Stimulated activated CD8-positive, alpha-beta memory T cell treated with anti-CD3 and anti-CD28 coated beads, Interleukin-15, amount 100 ng/mL, for 48 hours (primary cell): ENCODE data around the gene WDR19.
A peak's percentile ranks its signal among the peaks of the same experiment; 100 is the strongest.
"Not testable (repeated sequence)": the region's sequence is repeated elsewhere in the genome, so short reads cannot be mapped to it uniquely, and the experiment has no call there.

Experiments used
- DNase-seq, 2 donors: peaks; one replicate each; pipeline ENCODE4 v3.0.0-alpha.2; 2020; ENCODE audit warnings: low read depth in 2 of 2

The WDR19 gene

DNA sequence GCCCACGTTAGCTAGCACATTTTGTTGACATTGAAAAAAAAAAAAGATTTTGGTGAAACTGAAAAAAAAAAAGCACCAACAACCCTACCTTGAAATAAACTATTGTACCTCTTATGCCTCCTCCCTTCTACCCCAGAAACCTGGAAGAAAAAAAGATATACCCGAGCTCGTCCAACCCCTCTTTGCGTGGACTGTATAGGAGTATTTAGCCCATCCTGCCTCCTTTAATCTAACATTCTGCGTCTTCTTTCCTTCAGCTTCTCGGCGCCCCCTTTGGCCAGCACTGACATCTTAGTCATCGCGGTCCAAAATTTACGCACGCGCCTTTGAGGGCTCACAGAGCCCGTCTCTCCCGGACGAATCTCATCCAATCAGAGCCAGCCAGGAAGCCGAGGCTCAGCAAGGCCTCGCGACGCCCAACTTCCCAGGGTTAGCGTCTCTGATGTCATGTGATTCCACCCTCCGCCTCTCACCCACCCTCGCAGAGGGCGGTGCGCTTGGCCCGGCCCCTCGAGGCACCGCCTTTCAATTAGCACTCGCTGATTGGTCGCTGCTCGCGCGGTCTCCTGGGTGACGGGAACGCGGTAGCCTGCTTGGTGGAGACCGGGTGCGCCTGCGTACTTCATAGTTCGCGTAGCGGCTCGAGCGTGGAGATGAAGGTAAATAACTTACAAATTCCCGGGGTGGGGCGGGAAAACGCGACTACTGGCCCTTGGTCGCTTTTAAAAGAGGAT, at the start of gene WDR19:
Gene WDR19 (plus strand): TSS at position 625 of the 734 bp plus-strand sequence. CDS start 29 bp downstream, at position 654.
- peak; percentile 98 to 99 for DNase-seq

- DNase-seq: no peak
Observed at GRCh38 chr4:39133623-39134022, 48.7 kb upstream of the WDR19 start.

DNA sequence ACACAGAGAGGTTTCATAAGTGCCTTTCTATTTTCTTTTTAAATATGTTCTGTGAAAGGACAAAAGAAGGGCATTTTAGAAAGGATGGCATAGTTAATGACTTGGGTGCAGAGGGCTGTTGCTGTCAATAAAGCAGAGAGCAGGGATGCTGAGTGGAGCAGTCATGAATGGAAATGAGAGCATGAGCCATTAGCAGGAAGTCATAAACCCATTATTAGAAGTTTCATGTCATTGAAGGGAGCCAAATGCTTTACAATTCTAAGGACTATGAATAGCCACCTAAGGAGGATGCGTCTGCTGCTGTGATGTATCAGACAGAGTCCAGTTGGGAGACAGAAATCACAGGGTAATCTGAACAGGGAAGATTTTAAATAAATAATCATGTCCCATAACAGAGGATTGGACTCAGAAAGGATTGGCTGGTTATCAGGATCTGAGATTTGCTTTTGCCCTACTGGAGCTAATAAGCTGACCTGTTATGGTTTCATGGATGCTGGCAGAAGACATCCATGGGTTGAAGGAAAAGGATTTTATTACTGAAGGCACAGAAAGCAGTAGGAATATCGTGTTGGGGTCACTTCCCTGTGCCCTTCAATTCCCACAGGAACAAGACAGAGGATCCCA, 47.5 kb upstream of the WDR19 start:
- DNase-seq: no peak

DNA sequence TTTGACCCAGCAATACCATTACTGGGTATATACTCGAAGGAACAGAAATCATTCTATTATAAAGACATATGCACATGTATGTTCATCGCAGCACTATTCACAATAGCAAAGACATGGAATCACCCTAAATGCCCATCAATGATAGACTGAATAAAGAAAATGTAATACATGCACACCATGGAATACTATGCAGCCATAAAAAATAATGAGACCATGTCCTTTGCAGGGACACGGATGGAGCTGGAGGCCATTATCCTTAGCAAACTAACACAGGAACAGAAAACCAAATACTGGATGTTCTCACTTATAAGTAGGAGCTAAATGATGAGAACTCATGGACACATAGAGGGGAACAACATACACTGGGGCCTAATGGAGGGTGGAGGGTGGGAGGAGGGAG, 44.1 kb upstream of the WDR19 start:
- not testable (repeated sequence) for DNase-seq

- no peak for DNase-seq
Observed at GRCh38 chr4:39146211-39146610, 36.1 kb upstream of the WDR19 start.

GRCh38 chr4:39154009-39154408, 28.3 kb upstream of the WDR19 start:
- no peak for DNase-seq

GRCh38 chr4:39157520-39157919, 24.8 kb upstream of the WDR19 start:
- no peak for DNase-seq

DNA sequence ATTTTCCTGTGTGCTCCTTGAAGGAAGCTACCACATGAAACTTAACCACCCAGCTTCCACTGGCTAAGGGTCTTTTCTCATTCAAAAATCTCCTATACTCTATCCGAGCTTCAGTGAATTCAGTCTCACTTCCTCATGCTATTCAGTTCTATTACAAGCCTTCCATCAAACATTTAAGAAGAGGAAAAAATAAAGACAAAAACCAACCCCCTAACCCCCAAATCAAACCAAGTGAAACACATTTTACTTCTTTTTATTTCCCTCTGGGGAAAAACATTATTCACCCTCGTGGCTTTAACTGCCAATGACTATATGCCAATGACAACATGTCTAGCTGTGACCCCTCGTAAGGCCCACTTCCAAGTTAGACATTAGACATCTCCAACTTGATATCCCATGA, 16.2 kb upstream of the WDR19 start:
- DNase-seq: no peak

DNA sequence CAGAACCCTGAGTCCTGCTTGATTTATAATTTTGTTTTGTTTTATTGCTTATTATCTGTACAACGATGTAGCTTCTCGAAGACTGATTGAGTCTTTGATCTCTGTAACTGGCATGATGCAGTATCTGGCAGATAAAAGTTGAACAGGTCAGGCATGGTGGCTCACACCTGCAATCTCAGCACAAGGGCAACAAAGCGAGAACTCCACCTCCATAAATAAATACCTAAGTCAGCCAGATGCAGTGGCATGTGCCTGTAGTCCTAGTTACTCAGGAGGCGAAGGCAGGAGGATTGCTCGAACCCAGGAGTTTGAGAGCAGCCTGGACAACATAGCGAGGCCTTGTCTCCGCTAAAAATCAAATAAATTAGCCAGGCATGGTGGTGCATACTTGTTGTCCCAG, 15.7 kb upstream of the WDR19 start:
- no peak for DNase-seq

GRCh38 chr4:39169426-39169825, 12.9 kb upstream of the WDR19 start:
- no peak for DNase-seq

- no peak for DNase-seq
Observed at GRCh38 chr4:39170301-39170700, 12.0 kb upstream of the WDR19 start.

DNA sequence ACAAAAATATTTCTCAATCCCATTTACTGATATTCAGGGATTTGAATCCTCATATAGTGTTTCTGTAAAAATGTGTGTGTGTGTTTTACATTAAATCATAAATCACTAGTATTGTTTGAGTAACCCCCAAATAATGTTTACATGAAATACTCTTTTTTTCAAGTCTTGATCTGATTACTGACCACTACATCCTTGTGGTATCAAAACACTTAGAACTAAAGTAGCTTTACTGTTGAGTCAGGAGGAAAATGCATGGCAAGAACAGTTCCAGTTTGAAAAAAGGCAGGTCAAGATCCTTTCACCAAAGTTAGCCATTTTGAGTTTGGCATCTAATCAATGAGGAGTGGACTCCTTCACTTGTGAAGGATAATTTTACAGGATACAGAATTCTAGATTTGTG, 3.6 kb upstream of the WDR19 start:
- DNase-seq: no peak

- no peak for DNase-seq
Observed at GRCh38 chr4:39179681-39180080, 2.6 kb upstream of the WDR19 start.

DNA sequence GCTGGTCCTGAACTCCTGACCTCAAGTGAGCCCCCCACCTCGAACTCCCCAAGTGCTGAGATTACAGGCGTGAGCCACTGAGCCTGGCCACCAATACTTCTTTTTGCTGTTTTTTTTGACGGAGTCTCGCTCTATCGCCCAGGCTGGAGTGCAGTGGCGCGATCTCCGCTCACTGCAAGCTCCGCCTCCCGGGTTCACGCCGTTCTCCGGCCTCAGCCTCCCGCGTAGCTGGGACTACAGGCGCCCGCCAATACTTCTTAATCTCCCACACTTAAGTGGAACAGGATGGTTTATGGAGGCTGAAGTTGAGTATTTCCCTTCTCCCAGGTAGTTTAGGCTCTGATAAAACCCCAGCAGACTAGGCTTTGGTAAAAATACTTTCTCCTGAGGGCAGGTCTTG, 1.7 kb upstream of the WDR19 start:
- DNase-seq: not testable (repeated sequence)

GRCh38 chr4:39181520-39181904, 817 bp upstream of the WDR19 start:
- no peak for DNase-seq

- no peak for DNase-seq
Observed at GRCh38 chr4:39201963-39202362, 19.6 kb downstream of the WDR19 start.

GRCh38 chr4:39204543-39204942, 22.2 kb downstream of the WDR19 start:
- DNase-seq: no peak

DNA sequence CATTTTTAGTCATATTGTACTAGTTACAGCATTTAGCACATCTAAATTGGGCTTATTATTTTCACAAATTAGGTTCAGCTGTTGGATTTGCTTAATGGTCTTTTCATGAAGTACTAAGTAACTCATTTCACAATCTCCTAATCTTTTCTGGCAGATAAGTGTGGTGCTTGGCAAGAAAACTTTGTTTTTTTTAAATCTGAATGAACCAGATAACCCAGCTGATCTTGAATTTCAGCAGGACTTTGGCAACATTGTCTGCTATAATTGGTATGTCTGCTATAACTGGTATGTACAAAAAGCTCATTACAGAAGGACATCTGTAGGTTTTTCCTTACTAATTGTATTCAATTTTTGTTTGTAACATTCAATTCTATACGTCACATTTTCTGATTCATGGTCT, 22.7 kb downstream of the WDR19 start:
- DNase-seq: no peak

GRCh38 chr4:39205476-39205875, 23.1 kb downstream of the WDR19 start:
- DNase-seq: no peak

DNA sequence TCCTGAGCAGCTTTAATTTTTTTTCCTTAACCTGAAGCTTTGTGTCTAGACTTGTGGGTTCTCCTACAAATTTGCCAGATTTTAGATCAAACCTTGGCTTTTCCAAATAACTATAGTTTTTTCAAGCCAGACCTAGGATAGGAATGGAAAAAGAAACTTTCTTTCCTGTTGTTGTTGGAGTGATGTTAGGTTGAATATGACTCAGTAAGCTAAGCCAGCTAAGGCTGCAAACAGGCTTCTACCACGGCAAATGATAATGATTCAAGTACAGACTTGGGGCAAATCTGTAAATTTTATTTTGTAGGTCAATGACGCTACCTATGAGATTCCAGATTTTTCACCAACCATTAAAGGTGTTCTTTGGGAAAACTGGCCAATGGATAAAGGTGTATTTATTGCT, 45.6 kb downstream of the WDR19 start:
- no peak for DNase-seq

GRCh38 chr4:39228377-39228776, 46.0 kb downstream of the WDR19 start:
- no peak for DNase-seq

DNA sequence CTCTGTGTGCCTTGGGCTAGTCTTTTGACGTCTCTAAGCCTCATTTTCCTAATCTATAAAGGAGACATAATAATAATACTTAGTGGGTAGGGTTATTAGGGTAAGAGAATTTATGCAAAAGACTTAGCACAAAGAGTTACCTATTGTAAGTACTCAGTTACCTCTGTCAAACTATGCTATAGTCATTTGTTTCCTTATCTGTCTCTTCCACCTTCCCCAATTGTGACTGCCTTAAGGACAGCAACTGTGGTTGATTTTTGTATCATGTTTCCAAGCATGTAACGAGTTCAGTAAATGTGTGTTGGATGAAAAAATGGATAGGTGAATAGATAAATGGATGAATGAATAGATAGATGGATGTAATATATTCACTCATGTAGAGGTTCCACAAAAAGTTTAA, 48.1 kb downstream of the WDR19 start:
- no peak for DNase-seq

- DNase-seq: no peak
Observed at GRCh38 chr4:39231660-39232059, 49.3 kb downstream of the WDR19 start.

DNA sequence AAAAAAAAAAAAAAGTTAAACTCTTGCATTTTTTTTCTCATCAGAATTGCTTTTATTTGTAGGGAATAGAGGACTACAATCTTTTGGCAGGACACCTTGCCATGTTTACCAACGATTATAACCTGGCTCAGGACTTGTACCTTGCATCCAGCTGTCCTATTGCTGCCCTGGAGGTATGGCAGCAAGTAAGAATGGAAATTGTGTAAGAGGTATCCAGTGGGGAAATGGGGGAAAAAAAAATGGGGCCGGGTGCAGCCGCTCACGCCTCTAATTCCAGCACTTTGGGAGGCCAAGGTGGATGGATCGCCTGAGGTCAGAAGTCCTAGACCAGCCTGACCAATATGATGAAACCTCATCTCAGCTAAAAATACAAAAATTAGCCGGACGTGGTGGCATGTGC, 49.8 kb downstream of the WDR19 start:
- DNase-seq: no peak
